HEK293 (cell line): ENCODE results near the gene RPS6KA2.

Source experiments
- CTCF ChIA-PET: fragments of 350-600 bp; formaldehyde crosslinking; extraction: SDS; loops from one replicate; lab custom pipeline; 2021; ENCODE audit warnings: antibody characterized with exemption; lab: Yijun Ruan, JAX
- POLR2A ChIA-PET: fragments of 300-600 bp; formaldehyde crosslinking; extraction: SDS; loops from one replicate; lab custom pipeline; 2020; ENCODE audit warnings: antibody characterized with exemption, inconsistent platforms; lab: Yijun Ruan, JAX
- H3K27ac ChIP-seq: fragments of 200-500 bp; sonication (Bioruptor generic); 2 replicates; pipeline ENCODE4 v1.5.1; 2014; ENCODE audit warnings: low read depth, low read length, control low read depth, inconsistent platforms; ENCODE audit errors: extremely low read depth
- H3K36me3 ChIP-seq, 2 experiments: fragments of 200-500 bp in 1 of 2; sonication (Bioruptor generic) in 1 of 2; 1 replicate in 1 of 2; 2 replicates in 1 of 2; pipeline ENCODE4 v1.5.1; 2014 to 2017; ENCODE audit warnings: inconsistent platforms in 2 of 2, low read length in 2 of 2; ENCODE audit not compliant: control insufficient read depth in 2 of 2, insufficient read depth in 1 of 2
- H3K4me1 ChIP-seq: fragments of 200-500 bp; sonication (Bioruptor generic); 2 replicates; pipeline ENCODE4 v1.5.1; 2014; ENCODE audit warnings: mild to moderate bottlenecking, low read length, inconsistent platforms; ENCODE audit not compliant: control insufficient read depth, insufficient read depth
- H3K4me3 ChIP-seq: 2 replicates; pipeline ENCODE4 v1.5.1; 2011; ENCODE audit warnings: low read depth, mild to moderate bottlenecking, control low read depth, low read length, moderate library complexity
- H3K9me3 ChIP-seq: fragments of 200-500 bp; sonication (Bioruptor generic); 2 replicates; pipeline ENCODE4 v1.5.1; 2014; ENCODE audit warnings: low read depth, low read length, inconsistent platforms; ENCODE audit not compliant: control insufficient read depth, insufficient read depth
- GLIS1 ChIP-seq: fragments of 450-650 bp; formaldehyde crosslinking; IDR thresholded peaks from 2 replicates; pipeline ENCODE4 v1.5.1; 2016; ENCODE audit warnings: missing biosample characterization, missing genetic modification characterization
- KLF1 ChIP-seq: fragments of 450-650 bp; formaldehyde crosslinking; IDR thresholded peaks from 2 replicates; pipeline ENCODE4 v1.5.1; 2016; ENCODE audit warnings: missing biosample characterization, missing genetic modification characterization
- MYNN ChIP-seq: fragments of 450-650 bp; formaldehyde crosslinking; IDR thresholded peaks from 2 replicates; pipeline ENCODE4 v1.5.1; 2016; ENCODE audit warnings: missing biosample characterization, missing genetic modification characterization, borderline replicate concordance
- PRDM4 ChIP-seq: fragments of 450-650 bp; formaldehyde crosslinking; IDR thresholded peaks from 2 replicates; pipeline ENCODE4 v1.5.1; 2017; ENCODE audit warnings: missing biosample characterization, missing genetic modification characterization
- SCRT2 ChIP-seq: fragments of 450-650 bp; formaldehyde crosslinking; IDR thresholded peaks from 2 replicates; pipeline ENCODE4 v1.5.1; 2016; ENCODE audit warnings: missing biosample characterization, missing genetic modification characterization
- SETDB1 ChIP-seq: IDR thresholded peaks from one replicate; pipeline ENCODE4 v1.6.1; 2017; ENCODE audit warnings: mild to moderate bottlenecking, low read length, moderate library complexity, mixed read lengths; ENCODE audit not compliant: insufficient read length
- ZBTB8A ChIP-seq: fragments of 450-650 bp; formaldehyde crosslinking; IDR thresholded peaks from 2 replicates; pipeline ENCODE4 v1.5.1; 2016; ENCODE audit warnings: missing biosample characterization, missing genetic modification characterization
- ZNF112 ChIP-seq: fragments of 450-650 bp; formaldehyde crosslinking; IDR thresholded peaks from 2 replicates; pipeline ENCODE4 v1.5.0; 2017; ENCODE audit warnings: missing biosample characterization, missing genetic modification characterization
- ZNF16 ChIP-seq: fragments of 450-650 bp; formaldehyde crosslinking; IDR thresholded peaks from 2 replicates; pipeline ENCODE4 v1.5.1; 2016; ENCODE audit warnings: low read depth, missing biosample characterization, missing genetic modification characterization
- ZNF2 ChIP-seq: fragments of 450-650 bp; formaldehyde crosslinking; IDR thresholded peaks from 2 replicates; pipeline ENCODE4 v1.5.1; 2016; ENCODE audit warnings: missing biosample characterization, missing genetic modification characterization
- ZNF221 ChIP-seq: fragments of 450-650 bp; formaldehyde crosslinking; IDR thresholded peaks from 2 replicates; pipeline ENCODE4 v1.5.1; 2017; ENCODE audit warnings: missing biosample characterization, missing genetic modification characterization, borderline replicate concordance
- ZNF341 ChIP-seq: fragments of 450-650 bp; formaldehyde crosslinking; IDR thresholded peaks from 2 replicates; pipeline ENCODE4; 2016; ENCODE audit warnings: low read depth, missing biosample characterization, missing genetic modification characterization
- ZNF391 ChIP-seq: fragments of 450-650 bp; formaldehyde crosslinking; IDR thresholded peaks from 2 replicates; pipeline ENCODE4 v1.5.1; 2016; ENCODE audit warnings: low read depth, missing biosample characterization, missing genetic modification characterization, borderline replicate concordance
- ZNF433 ChIP-seq: fragments of 450-650 bp; formaldehyde crosslinking; IDR thresholded peaks from 2 replicates; pipeline ENCODE4 v1.5.1; 2016; ENCODE audit warnings: missing biosample characterization, missing genetic modification characterization, low read depth
- ZNF473 ChIP-seq: fragments of 450-650 bp; formaldehyde crosslinking; IDR thresholded peaks from 2 replicates; pipeline ENCODE4 v1.5.1; 2017; ENCODE audit warnings: missing biosample characterization, missing genetic modification characterization
- ZNF529 ChIP-seq: fragments of 450-650 bp; formaldehyde crosslinking; IDR thresholded peaks from 2 replicates; pipeline ENCODE4 v1.5.1; 2017; ENCODE audit warnings: missing genetic modification characterization, missing biosample characterization; ENCODE audit not compliant: insufficient replicate concordance
- ZNF548 ChIP-seq: fragments of 450-650 bp; formaldehyde crosslinking; IDR thresholded peaks from 2 replicates; pipeline ENCODE4 v1.5.1; 2016; ENCODE audit warnings: missing biosample characterization, missing genetic modification characterization
- ZNF610 ChIP-seq: fragments of 450-650 bp; formaldehyde crosslinking; IDR thresholded peaks from 2 replicates; pipeline ENCODE4 v1.5.1; 2016; ENCODE audit warnings: missing biosample characterization, missing genetic modification characterization, borderline replicate concordance
- ZNF621 ChIP-seq: fragments of 450-650 bp; formaldehyde crosslinking; IDR thresholded peaks from 2 replicates; pipeline ENCODE4 v1.5.1; 2017; ENCODE audit warnings: missing biosample characterization, missing genetic modification characterization
- ZNF785 ChIP-seq: fragments of 450-650 bp; formaldehyde crosslinking; IDR thresholded peaks from 2 replicates; pipeline ENCODE4 v1.5.1; 2016; ENCODE audit warnings: missing biosample characterization, missing genetic modification characterization
- ZNF830 ChIP-seq: fragments of 450-650 bp; IDR thresholded peaks from 2 replicates; pipeline ENCODE4 v1.5.0; 2018; ENCODE audit warnings: missing biosample characterization, missing genetic modification characterization, low read depth, mild to moderate bottlenecking, moderate library complexity
- TF ChIP-seq, protein P1 (sequence below): fragments of 450-650 bp; formaldehyde crosslinking; IDR thresholded peaks from 2 replicates; pipeline ENCODE4 v1.5.1; 2016; ENCODE audit warnings: missing biosample characterization, missing genetic modification characterization
- TF ChIP-seq, protein P2 (sequence below): fragments of 450-650 bp; formaldehyde crosslinking; IDR thresholded peaks from 2 replicates; pipeline ENCODE4 v1.5.1; 2017; ENCODE audit warnings: missing biosample characterization, missing genetic modification characterization

Gene RPS6KA2

DNA sequence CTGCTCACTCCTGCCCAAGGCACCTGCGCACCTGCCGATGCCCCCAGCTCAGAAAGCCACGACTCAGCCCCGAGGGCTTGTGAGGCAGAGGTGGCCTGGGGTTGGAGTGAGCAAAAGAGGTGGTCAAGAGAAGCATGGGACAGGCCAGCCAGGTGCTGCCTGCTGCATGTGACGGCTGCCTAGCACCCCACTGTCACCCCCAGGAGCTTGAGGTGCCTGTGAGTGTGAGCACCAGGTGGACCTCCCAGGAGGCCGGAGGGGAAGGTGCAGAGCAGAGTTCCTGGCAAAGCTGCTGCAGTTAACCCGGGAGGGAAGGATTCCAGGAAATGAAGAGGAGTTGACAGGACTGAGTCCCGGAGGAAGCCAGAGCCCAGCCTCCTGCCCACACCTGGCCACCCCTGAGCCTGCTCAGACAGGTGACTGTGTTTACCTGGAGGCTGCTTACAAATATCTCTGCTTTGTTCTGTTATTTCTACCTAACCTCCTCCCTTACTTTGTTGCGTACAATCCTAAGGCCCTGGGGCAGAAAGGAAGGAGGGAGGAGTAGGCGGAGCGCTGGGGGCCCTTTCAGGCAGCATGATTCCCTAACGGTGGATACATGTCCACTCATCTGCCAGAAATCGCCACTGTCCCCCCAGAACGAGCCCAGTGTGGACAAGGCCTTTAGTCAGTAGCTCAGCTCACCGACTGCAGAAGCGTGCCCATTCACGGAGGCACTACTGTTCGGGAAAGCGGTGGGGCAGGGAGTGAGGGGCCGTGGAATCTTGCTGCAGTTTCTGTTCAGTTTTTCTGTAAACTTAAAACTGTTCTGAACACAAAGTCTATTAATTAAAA is 156.8 kb downstream of the RPS6KA2 start:
- H3K36me3 ChIP-seq: peaks cover 0 to 9% of the 10 kb centered on the region in 2 experiments; a peak in 1 of 3 replicates
- TF ChIP-seq GLIS1 (tag by site-specific recombination) (0 out of 2 replicates have a peak, but pooled peaks have one; percentile 23), ZNF391 (tag by site-specific recombination) (no peak)
- TF ChIP-seq, all 188 proteins: peak for 1
- ChIA-PET POLR2A (no interaction called here), CTCF (no interaction called here)
- Histone ChIP-seq H3K4me1 (no peaks in the 10 kb centered on the region), H3K9me3 (no peaks in the 10 kb centered on the region), H3K27ac (no peak overlapping the region), H3K4me3 (no peak overlapping the region)

- ChIA-PET POLR2A (interaction anchor here (0.6 kb wide), 1 partner anchor 37 kb away, joined by 3 read pairs; no protein-coding TSS in a partner anchor), CTCF (interaction anchor here (0.6 to 1.1 kb wide), 4 partner anchors 11 to 156 kb away, joined by 3 to 7 read pairs (median 4); no protein-coding TSS in a partner anchor)
- no peak overlapping the region for H3K27ac ChIP-seq
Observed at GRCh38 chr6:166469426-166469961, 157.6 kb downstream of the RPS6KA2 start.

DNA sequence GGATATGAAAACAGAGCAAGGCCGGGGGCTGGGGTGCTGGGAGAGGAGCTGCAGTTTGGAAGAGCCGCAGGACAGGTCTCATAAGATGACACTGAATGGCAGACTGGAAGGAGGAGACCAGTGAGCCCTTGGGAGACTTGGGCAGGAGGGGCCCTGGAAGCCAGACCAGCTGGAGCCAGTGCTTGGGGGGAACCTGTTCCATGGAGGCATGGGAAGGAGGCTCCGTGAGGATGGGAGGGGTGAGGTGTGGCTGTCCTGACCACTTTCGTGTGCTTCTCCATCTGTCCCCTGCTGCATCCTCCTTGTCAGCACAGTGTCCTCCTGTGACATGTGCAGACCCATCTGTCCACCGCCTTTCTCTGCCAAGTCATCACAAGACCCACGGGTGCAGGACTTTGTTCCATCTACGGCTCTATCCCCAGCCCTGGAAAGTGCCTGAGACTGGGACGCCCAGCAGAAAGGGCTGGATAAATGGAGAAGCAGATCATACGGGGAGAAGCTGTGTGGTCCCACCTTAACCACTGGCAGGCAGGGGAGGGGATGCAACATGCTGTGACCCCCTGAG is 159.5 kb downstream of the RPS6KA2 start:
- Histone ChIP-seq H3K4me3 (no peak overlapping the region), H3K36me3 (peaks cover 0 to 9% of the 10 kb centered on the region in 2 experiments; a peak in 1 of 3 replicates), H3K4me1 (no peaks in the 10 kb centered on the region), H3K9me3 (no peaks in the 10 kb centered on the region), H3K27ac (no peak overlapping the region)
- ChIA-PET POLR2A (no interaction called here), CTCF (interaction anchor here (0.7 kb wide), 1 partner anchor 22 kb away, joined by 3 read pairs; no protein-coding TSS in a partner anchor)
- TF ChIP-seq, protein P1, sequence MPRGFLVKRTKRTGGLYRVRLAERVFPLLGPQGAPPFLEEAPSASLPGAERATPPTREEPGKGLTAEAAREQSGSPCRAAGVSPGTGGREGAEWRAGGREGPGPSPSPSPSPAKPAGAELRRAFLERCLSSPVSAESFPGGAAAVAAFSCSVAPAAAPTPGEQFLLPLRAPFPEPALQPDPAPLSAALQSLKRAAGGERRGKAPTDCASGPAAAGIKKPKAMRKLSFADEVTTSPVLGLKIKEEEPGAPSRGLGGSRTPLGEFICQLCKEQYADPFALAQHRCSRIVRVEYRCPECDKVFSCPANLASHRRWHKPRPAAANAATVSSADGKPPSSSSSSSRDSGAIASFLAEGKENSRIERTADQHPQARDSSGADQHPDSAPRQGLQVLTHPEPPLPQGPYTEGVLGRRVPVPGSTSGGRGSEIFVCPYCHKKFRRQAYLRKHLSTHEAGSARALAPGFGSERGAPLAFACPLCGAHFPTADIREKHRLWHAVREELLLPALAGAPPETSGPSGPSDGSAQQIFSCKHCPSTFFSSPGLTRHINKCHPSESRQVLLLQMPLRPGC: no peak
- TF ChIP-seq ZNF473 (tag by site-specific recombination): no peak
- TF ChIP-seq ZNF621: no peak
- no peak for TF ChIP-seq SCRT2
- no peak for TF ChIP-seq KLF1 (tag by site-specific recombination)
- no peak for TF ChIP-seq GLIS1 (tag by site-specific recombination)
- TF ChIP-seq PRDM4 (tag by site-specific recombination): no peak
- no peak for TF ChIP-seq ZNF2 (tag by site-specific recombination)
- TF ChIP-seq ZNF610 (tag by site-specific recombination): no peak
- TF ChIP-seq ZNF433 (tag by site-specific recombination): no peak
- TF ChIP-seq MYNN (tag by site-specific recombination): no peak
- no peak for TF ChIP-seq ZNF548
- no peak for TF ChIP-seq ZNF112

More at GRCh38 chr6:166469426-166469961, 157.6 kb downstream of the RPS6KA2 start:
- peaks cover 0 to 9% of the 10 kb centered on the region in 2 experiments; a peak in 1 of 3 replicates for H3K36me3 ChIP-seq
- H3K9me3 ChIP-seq: no peaks in the 10 kb centered on the region
- no peak for TF ChIP-seq ZNF341
- TF ChIP-seq ZNF221 (tag by site-specific recombination): no peak
- no peak for TF ChIP-seq ZNF830 (tag by site-specific recombination)
- TF ChIP-seq, protein P2, sequence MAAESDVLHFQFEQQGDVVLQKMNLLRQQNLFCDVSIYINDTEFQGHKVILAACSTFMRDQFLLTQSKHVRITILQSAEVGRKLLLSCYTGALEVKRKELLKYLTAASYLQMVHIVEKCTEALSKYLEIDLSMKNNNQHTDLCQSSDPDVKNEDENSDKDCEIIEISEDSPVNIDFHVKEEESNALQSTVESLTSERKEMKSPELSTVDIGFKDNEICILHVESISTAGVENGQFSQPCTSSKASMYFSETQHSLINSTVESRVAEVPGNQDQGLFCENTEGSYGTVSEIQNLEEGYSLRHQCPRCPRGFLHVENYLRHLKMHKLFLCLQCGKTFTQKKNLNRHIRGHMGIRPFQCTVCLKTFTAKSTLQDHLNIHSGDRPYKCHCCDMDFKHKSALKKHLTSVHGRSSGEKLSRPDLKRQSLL: no peak
- TF ChIP-seq ZNF529 (tag by site-specific recombination): no peak
- no peak for TF ChIP-seq ZNF785 (tag by site-specific recombination)
- TF ChIP-seq ZNF16 (tag by site-specific recombination): no peak
- TF ChIP-seq SETDB1: no peak
- TF ChIP-seq ZBTB8A: no peak
- no peaks in the 10 kb centered on the region for H3K4me1 ChIP-seq
- no peak overlapping the region for H3K4me3 ChIP-seq
